GOT3 (cell line): ENCODE results near the gene CFC1.
"Not testable (repeated sequence)": the region's sequence is repeated elsewhere in the genome, so short reads cannot be mapped to it uniquely, and the experiment has no call there.

Source experiments
- DNase-seq: peaks from one replicate; lab custom pipeline; 2025; ENCODE audit warnings: mixed read lengths; lab: John Stamatoyannopoulos, UW

CFC1 gene

GRCh38 chr2:130583582-130583981 is 15.8 kb downstream of the CFC1 start:
- not testable (repeated sequence) for DNase-seq

GRCh38 chr2:130582970-130583369 is 16.4 kb downstream of the CFC1 start:
- DNase-seq: not testable (repeated sequence)

- DNase-seq: not testable (repeated sequence)
Measured at GRCh38 chr2:130581491-130581890, 17.9 kb downstream of the CFC1 start.

GRCh38 chr2:130579121-130579520 is 20.3 kb downstream of the CFC1 start:
- not testable (repeated sequence) for DNase-seq

- not testable (repeated sequence) for DNase-seq
Measured at GRCh38 chr2:130577559-130577958, 21.8 kb downstream of the CFC1 start.

- not testable (repeated sequence) for DNase-seq
Measured at GRCh38 chr2:130576209-130576784, 23.1 kb downstream of the CFC1 start.

GRCh38 chr2:130574230-130574629 is 25.1 kb downstream of the CFC1 start:
- DNase-seq: not testable (repeated sequence)

GRCh38 chr2:130571929-130572328 is 27.4 kb downstream of the CFC1 start:
- DNase-seq: not testable (repeated sequence)

GRCh38 chr2:130566165-130566564 is 33.2 kb downstream of the CFC1 start:
- DNase-seq: not testable (repeated sequence)

GRCh38 chr2:130556441-130556840 is 42.9 kb downstream of the CFC1 start:
- DNase-seq: not testable (repeated sequence)

GRCh38 chr2:130554178-130554577 is 45.2 kb downstream of the CFC1 start:
- not testable (repeated sequence) for DNase-seq

- DNase-seq: not testable (repeated sequence)
Measured at GRCh38 chr2:130549475-130549874, 49.9 kb downstream of the CFC1 start.

- not testable (repeated sequence) for DNase-seq
Measured at GRCh38 chr2:130548418-130548817, 51.0 kb downstream of the CFC1 start.

- DNase-seq: not testable (repeated sequence)
Measured at GRCh38 chr2:130544978-130545377, 54.4 kb downstream of the CFC1 start.

- not testable (repeated sequence) for DNase-seq
Measured at GRCh38 chr2:130543785-130544528, 55.4 kb downstream of the CFC1 start.

- not testable (repeated sequence) for DNase-seq
Measured at GRCh38 chr2:130542789-130543188, 56.6 kb downstream of the CFC1 start.
